Sigmoid colon (tissue), 4 donors: ENCODE measurements around the gene NHERF1.

Experiments
- CTCF ChIP-seq, 4 experiments: fragments of 450-650 bp in 3 of 4; fragments of 200-600 bp in 1 of 4; IDR thresholded peaks; one replicate each; pipeline ENCODE4 v1.5.1; 2016 to 2019; ENCODE audit warnings: antibody characterized with exemption in 4 of 4, mild to moderate bottlenecking in 3 of 4, moderate library complexity in 2 of 4
- EP300 ChIP-seq, 4 donors: sonication (generic); formaldehyde crosslinking; IDR thresholded peaks; one replicate each; pipeline ENCODE4 v1.6.1; 2017; ENCODE audit warnings: antibody characterized with exemption in 4 of 4
- POLR2A ChIP-seq, 2 donors: fragments of 450-650 bp; IDR thresholded peaks; one replicate each; pipeline ENCODE4 v1.6.1; 2016; ENCODE audit warnings: antibody characterized with exemption in 2 of 2, mild to moderate bottlenecking in 2 of 2, moderate library complexity in 2 of 2
- POLR2AphosphoS5 ChIP-seq, 4 donors: sonication (generic); formaldehyde crosslinking; IDR thresholded peaks; one replicate each; pipeline ENCODE4 v1.6.1; 2017; ENCODE audit warnings: antibody characterized with exemption in 4 of 4

GRCh38 chr17:74757931-74758847 lies 9.8 kb downstream of the NHERF1 start:
- TF ChIP-seq CTCF (IDR thresholded peaks at IDR 0.05) (no peak), EP300 (IDR thresholded peaks at IDR 0.05) (no peak), POLR2A (IDR thresholded peaks at IDR 0.05) (no peak), POLR2AphosphoS5 (IDR thresholded peaks at IDR 0.05) (no peak)
